Measurements from ENCODE around the gene RAB3C. TPM values are rescaled to one million over a fixed set of nuclear protein-coding genes. Genes with fewer than 3 reads are reported as not detected.
"Not testable (repeated sequence)": the region's sequence is repeated elsewhere in the genome, so short reads cannot be mapped to it uniquely, and the experiment has no call there.

Gene RAB3C
- total and polyA plus RNA-seq, 2 experiments from 2014 or later: 15.0 to 30.6 TPM

GRCh38 chr5:58572973-58573372 is 9.9 kb upstream of the RAB3C start:
- not testable (repeated sequence) for DNase-seq (ENCODE audit: low spot score); H3K9me2 ChIP-seq (ENCODE audit: insufficient read depth); H4K20me1 ChIP-seq (replicated peaks; ENCODE audit: insufficient read depth); H2AFZ ChIP-seq; ATAC-seq; H3K4me3 ChIP-seq; H3K4me1 Mint-ChIP-seq; H3K27me3 Mint-ChIP-seq (ENCODE audit: insufficient read depth, low read depth, poor library complexity); H3F3A ChIP-seq (replicated peaks; ENCODE audit: low read depth); H3K27ac Mint-ChIP-seq; H3K36me3 Mint-ChIP-seq (ENCODE audit: low read depth); H3K36me3 ChIP-seq (ENCODE audit: insufficient read depth); H3K4me3 Mint-ChIP-seq; H3K4me2 ChIP-seq; H3K79me2 ChIP-seq (replicated peaks; ENCODE audit: insufficient read depth); H3K4me1 ChIP-seq (ENCODE audit: insufficient read depth); H3K27me3 ChIP-seq (ENCODE audit: insufficient read depth); H3K27ac ChIP-seq (ENCODE audit: low read depth)
- H3K9me3 Mint-ChIP-seq: peaks cover 37% of the 10 kb centered on the region

- Mint-ChIP-seq H3K27ac (no peak overlapping the region), H3K4me1 (peaks cover 11% of the 10 kb centered on the region), H3K36me3 (ENCODE audit: low read depth) (no peaks in the 10 kb centered on the region), H3K27me3 (ENCODE audit: insufficient read depth, low read depth, poor library complexity) (peaks cover 13% of the 10 kb centered on the region), H3K9me3 (0 out of 3 replicates have a peak, but pooled peaks cover 3% of the 10 kb centered on the region), H3K4me3 (no peak overlapping the region)
- Histone ChIP-seq H3K9me2 (ENCODE audit: insufficient read depth) (no peaks in the 10 kb centered on the region), H3K79me2 (replicated peaks; ENCODE audit: insufficient read depth) (no peaks in the 10 kb centered on the region), H4K20me1 (replicated peaks; ENCODE audit: insufficient read depth) (no peaks in the 10 kb centered on the region), H3K27ac (ENCODE audit: low read depth) (no peak overlapping the region), H3K4me1 (ENCODE audit: insufficient read depth) (peaks cover 5% of the 10 kb centered on the region), H3K27me3 (ENCODE audit: insufficient read depth) (peaks cover 26% of the 10 kb centered on the region), H2AFZ (no peak overlapping the region), H3F3A (replicated peaks; ENCODE audit: low read depth) (no peaks in the 10 kb centered on the region), H3K4me2 (no peak overlapping the region), H3K36me3 (ENCODE audit: insufficient read depth) (no peaks in the 10 kb centered on the region), H3K4me3 (no peak overlapping the region)
- ATAC-seq (no peak), DNase-seq (ENCODE audit: low spot score) (no peak)
- TF ChIP-seq STAT1 (IDR thresholded peaks at IDR 0.05; ENCODE audit: unreplicated experiment): no peak
- no peak for TF ChIP-seq EZH2phosphoT487 (IDR thresholded peaks at IDR 0.05; ENCODE audit: unreplicated experiment)
- TF ChIP-seq CTCF (conservative IDR thresholded peaks at IDR 0.05; ENCODE audit: low read depth in 2 of 2): no peak
- TF ChIP-seq JUNB (IDR thresholded peaks at IDR 0.05; ENCODE audit: unreplicated experiment): no peak
- TF ChIP-seq EZH2 (IDR thresholded peaks at IDR 0.05; ENCODE audit: low read depth, unreplicated experiment): no peak
- no peak for TF ChIP-seq ETS1 (IDR thresholded peaks at IDR 0.05)
- no peak for TF ChIP-seq POLR2AphosphoS5 (IDR thresholded peaks at IDR 0.05; ENCODE audit: low read depth)
- TF ChIP-seq ZNF114 (CRISPR knock-in tag; IDR thresholded peaks at IDR 0.05): no peak
- TF ChIP-seq ZNF331 (CRISPR knock-in tag; IDR thresholded peaks at IDR 0.05; ENCODE audit: low read depth): no peak
- TF ChIP-seq ZNF462 (CRISPR knock-in tag; IDR thresholded peaks at IDR 0.05): no peak
These were observed 3.1 kb upstream of the RAB3C start for GRCh38 chr5:58579781-58580180.
